Osteoblast (primary cell): ENCODE data around the gene PTCD2. TPM values are rescaled to one million over a fixed set of nuclear protein-coding genes. Genes with fewer than 3 reads are reported as not detected.
"Not testable (repeated sequence)": the region's sequence is repeated elsewhere in the genome, so short reads cannot be mapped to it uniquely, and the experiment has no call there.

ENCODE experiments used
- DNase-seq: peaks from one replicate; pipeline ENCODE4 v3.0.0; 2011; ENCODE audit warnings: low spot score, mixed read lengths; ENCODE audit not compliant: insufficient read length; ENCODE audit errors: missing footprints
- H2AFZ ChIP-seq: 2 replicates; pipeline ENCODE4 v1.6.0; 2011; ENCODE audit warnings: mild to moderate bottlenecking, low read length
- H3K27ac ChIP-seq: 2 replicates; pipeline ENCODE4 v1.5.1; 2011; ENCODE audit warnings: mild to moderate bottlenecking, low read depth, low read length, moderate library complexity
- H3K27me3 ChIP-seq: 2 replicates; pipeline ENCODE4 v1.6.0; 2012; ENCODE audit warnings: mild to moderate bottlenecking, control low read depth, inconsistent platforms, low read length, moderate library complexity; ENCODE audit not compliant: insufficient read depth
- H3K36me3 ChIP-seq: 2 replicates; pipeline ENCODE4 v1.5.1; 2011; ENCODE audit warnings: mild to moderate bottlenecking, low read length, control low read depth, moderate library complexity; ENCODE audit not compliant: insufficient read depth
- H3K4me1 ChIP-seq: 2 replicates; pipeline ENCODE4 v1.5.1; 2011; ENCODE audit warnings: mild to moderate bottlenecking, low read length, control low read depth, moderate library complexity; ENCODE audit not compliant: insufficient read depth
- H3K4me2 ChIP-seq: 2 replicates; pipeline ENCODE4 v1.6.0; 2011; ENCODE audit warnings: mild to moderate bottlenecking, low read length; ENCODE audit not compliant: insufficient read depth
- H3K4me3 ChIP-seq: fragments of 200-600 bp; sonication (generic); 3 replicates; pipeline ENCODE4 v1.5.1; 2012; ENCODE audit warnings: mild to moderate bottlenecking, low read length, inconsistent platforms; ENCODE audit not compliant: insufficient read depth
- H3K79me2 ChIP-seq: 2 replicates; pipeline ENCODE4 v1.6.0; 2012; ENCODE audit warnings: mild to moderate bottlenecking, low read length, control low read depth, inconsistent platforms; ENCODE audit not compliant: insufficient read depth
- H3K9me3 ChIP-seq: 2 replicates; pipeline ENCODE4 v1.5.1; 2011; ENCODE audit warnings: low read depth, low read length, control low read depth
- H4K20me1 ChIP-seq: 2 replicates; pipeline ENCODE4 v1.6.0; 2012; ENCODE audit warnings: mild to moderate bottlenecking, low read length, control low read depth; ENCODE audit not compliant: insufficient read depth
- total RNA-seq: library from RNA; depleted of rRNA; stranded (reverse); fragments of >200 nt; gene quantifications from 2 replicates; pipeline ENCODE4 v1.2.3, GENCODE V29; 2012
- TF ChIP-seq, protein P1 (sequence below): IDR thresholded peaks from 2 replicates; pipeline ENCODE4 v1.5.1; 2011; ENCODE audit warnings: mild to moderate bottlenecking, low read depth, low read length, moderate library complexity; ENCODE audit errors: extremely low read depth

PTCD2 gene
- total RNA-seq, 1 donor: 8.3 TPM

DNA sequence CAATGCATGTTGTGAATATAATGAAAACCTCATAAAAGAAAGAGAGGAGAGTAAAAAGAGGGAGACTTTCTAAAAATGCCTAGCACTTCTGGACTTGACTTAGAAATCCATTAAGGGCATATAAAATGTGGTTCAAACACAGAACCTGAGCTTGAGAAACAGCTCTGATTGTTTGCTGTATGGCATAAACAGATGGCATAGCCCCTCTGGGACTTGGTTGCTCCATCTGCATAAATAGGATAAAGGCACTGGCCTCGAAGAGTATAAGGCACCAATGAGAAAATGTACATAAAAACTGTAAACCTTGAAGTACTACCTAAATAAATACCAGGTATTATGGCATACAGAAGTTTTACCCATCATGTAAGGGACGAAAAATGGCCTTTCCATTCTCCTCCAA is 23.9 kb upstream of the PTCD2 start:
- Histone ChIP-seq H3K4me2 (no peak overlapping the region), H2AFZ (no peak overlapping the region), H3K36me3 (peaks cover 11% of the 10 kb centered on the region), H3K27me3 (no peaks in the 10 kb centered on the region), H3K4me1 (peaks cover 6% of the 10 kb centered on the region), H3K79me2 (peaks cover 28% of the 10 kb centered on the region), H4K20me1 (no peaks in the 10 kb centered on the region), H3K4me3 (no peak overlapping the region), H3K9me3 (no peaks in the 10 kb centered on the region), H3K27ac (no peak overlapping the region)
- DNase-seq: no peak
- TF ChIP-seq, protein P1, sequence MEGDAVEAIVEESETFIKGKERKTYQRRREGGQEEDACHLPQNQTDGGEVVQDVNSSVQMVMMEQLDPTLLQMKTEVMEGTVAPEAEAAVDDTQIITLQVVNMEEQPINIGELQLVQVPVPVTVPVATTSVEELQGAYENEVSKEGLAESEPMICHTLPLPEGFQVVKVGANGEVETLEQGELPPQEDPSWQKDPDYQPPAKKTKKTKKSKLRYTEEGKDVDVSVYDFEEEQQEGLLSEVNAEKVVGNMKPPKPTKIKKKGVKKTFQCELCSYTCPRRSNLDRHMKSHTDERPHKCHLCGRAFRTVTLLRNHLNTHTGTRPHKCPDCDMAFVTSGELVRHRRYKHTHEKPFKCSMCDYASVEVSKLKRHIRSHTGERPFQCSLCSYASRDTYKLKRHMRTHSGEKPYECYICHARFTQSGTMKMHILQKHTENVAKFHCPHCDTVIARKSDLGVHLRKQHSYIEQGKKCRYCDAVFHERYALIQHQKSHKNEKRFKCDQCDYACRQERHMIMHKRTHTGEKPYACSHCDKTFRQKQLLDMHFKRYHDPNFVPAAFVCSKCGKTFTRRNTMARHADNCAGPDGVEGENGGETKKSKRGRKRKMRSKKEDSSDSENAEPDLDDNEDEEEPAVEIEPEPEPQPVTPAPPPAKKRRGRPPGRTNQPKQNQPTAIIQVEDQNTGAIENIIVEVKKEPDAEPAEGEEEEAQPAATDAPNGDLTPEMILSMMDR: no peak

DNA sequence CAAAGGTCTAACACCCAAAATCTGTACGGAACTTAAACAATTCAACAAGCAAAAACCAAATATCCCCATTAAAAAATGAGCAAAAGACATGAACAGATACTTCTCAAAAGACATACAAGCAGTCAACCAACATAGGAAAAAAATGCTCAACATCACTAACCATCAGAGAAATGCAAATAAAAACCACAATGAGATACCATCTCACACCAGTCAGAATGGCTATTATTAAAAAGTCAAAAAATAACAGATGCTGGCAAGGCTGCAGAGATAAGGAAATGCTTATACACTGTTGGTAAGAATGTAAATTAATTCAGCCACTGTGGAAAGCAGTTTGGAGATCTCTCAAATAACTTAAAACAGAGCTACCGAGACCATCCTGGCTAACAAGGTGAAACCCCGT is 22.0 kb upstream of the PTCD2 start:
- H3K9me3 ChIP-seq, H4K20me1 ChIP-seq, H3K27me3 ChIP-seq, H2AFZ ChIP-seq, H3K27ac ChIP-seq, H3K4me3 ChIP-seq, H3K36me3 ChIP-seq, H3K4me2 ChIP-seq, DNase-seq, H3K4me1 ChIP-seq: not testable (repeated sequence)
- peaks cover 47% of the 10 kb centered on the region for H3K79me2 ChIP-seq

DNA sequence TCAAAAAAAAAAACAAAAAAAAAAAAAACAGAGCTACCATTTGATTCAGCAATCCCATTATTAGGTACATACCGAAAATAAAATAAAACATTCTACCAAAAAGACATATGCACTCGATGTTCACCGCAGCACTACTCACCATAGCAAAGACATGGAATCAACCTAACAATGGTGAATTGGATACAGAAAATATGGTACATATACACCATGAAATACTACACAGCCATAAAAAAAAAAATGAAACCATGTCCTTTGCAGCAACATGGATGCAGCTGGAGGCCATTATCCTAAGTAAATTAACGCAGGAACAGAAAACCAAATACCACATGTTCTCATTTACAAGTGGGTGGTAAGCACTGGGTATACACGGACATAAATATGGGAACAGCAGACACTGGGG is 21.5 kb upstream of the PTCD2 start:
- no peak overlapping the region for H3K4me2 ChIP-seq
- TF ChIP-seq, protein P1: no peak
- DNase-seq: no peak
- H3K4me3 ChIP-seq: no peak overlapping the region
- no peak overlapping the region for H2AFZ ChIP-seq
- H3K79me2 ChIP-seq: peaks cover 52% of the 10 kb centered on the region
- H3K36me3 ChIP-seq: peaks cover 5% of the 10 kb centered on the region
- H3K9me3 ChIP-seq: no peaks in the 10 kb centered on the region
- no peak overlapping the region for H3K27ac ChIP-seq
- no peaks in the 10 kb centered on the region for H3K27me3 ChIP-seq
- H3K4me1 ChIP-seq: peaks cover 9% of the 10 kb centered on the region
- H4K20me1 ChIP-seq: no peaks in the 10 kb centered on the region

DNA sequence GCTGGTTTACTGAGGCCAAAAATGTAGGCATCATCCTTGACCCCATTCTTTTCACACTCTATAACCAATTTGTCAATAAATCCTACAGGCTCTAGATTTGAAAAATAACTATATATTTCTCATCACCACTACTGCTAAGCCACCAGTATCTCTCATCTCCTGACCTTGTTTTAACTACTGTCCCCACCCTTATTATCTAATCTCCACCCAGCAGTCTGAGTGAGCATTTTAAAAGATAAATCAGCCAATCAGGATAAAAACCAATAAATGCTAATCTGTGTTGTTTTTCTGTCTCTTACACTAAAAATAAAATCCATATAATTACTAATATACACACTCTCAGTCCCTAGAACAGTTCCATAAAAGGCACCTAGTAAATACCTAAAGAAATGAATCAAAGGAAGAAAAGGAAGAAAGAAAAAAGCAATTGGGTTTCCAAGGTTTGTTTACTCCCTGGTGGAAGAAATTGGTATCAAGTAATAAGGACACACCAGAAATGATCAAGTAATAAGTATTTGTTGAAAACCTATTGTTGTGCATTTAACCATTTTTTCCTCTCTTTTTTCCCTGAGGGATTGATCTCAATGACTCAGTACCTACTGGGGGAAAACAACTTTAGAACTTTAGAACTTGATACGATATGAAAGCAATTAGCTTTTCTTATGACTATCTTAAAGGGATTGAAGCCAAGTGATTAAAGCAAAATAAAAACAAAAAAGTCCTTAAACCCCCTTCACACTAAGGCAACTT is 19.4 kb upstream of the PTCD2 start:
- Histone ChIP-seq H2AFZ (no peak overlapping the region), H3K9me3 (no peaks in the 10 kb centered on the region), H3K4me1 (peaks cover 9% of the 10 kb centered on the region), H4K20me1 (no peaks in the 10 kb centered on the region), H3K27me3 (no peaks in the 10 kb centered on the region), H3K36me3 (no peaks in the 10 kb centered on the region), H3K4me3 (no peak overlapping the region), H3K79me2 (peaks cover 69% of the 10 kb centered on the region), H3K4me2 (peak overlapping the region; percentile 29), H3K27ac (peak overlapping the region; percentile 13)
- peak; percentile 21 for DNase-seq
- TF ChIP-seq, protein P1: peak; percentile 8
